HUES48 (cell line): ENCODE results near the gene RET.

Source experiments
- H3K27ac ChIP-seq: one replicate; pipeline ENCODE4 v1.7.0; 2013; ENCODE audit warnings: low read depth, low read length, inconsistent platforms
- H3K27me3 ChIP-seq: 2 replicates; pipeline ENCODE4 v1.6.1; 2013; ENCODE audit warnings: mild to moderate bottlenecking, low read length; ENCODE audit not compliant: control insufficient read depth, insufficient read depth
- H3K36me3 ChIP-seq: 2 replicates; pipeline ENCODE4 v1.6.1; 2013; ENCODE audit warnings: low read length; ENCODE audit not compliant: control insufficient read depth, insufficient read depth
- H3K4me1 ChIP-seq: 2 replicates; pipeline ENCODE4 v1.6.1; 2013; ENCODE audit warnings: mild to moderate bottlenecking, low read length; ENCODE audit not compliant: control insufficient read depth, insufficient read depth
- H3K4me3 ChIP-seq: 2 replicates; pipeline ENCODE4 v1.5.1; 2013; ENCODE audit warnings: mild to moderate bottlenecking, low read depth, low read length
- H3K9ac ChIP-seq: 2 replicates; pipeline ENCODE4 v1.6.1; 2013; ENCODE audit warnings: mild to moderate bottlenecking, low read depth, low read length, moderate library complexity
- H3K9me3 ChIP-seq: 2 replicates; pipeline ENCODE4 v1.6.1; 2013; ENCODE audit warnings: low read length; ENCODE audit not compliant: control insufficient read depth, insufficient read depth

RET gene

DNA sequence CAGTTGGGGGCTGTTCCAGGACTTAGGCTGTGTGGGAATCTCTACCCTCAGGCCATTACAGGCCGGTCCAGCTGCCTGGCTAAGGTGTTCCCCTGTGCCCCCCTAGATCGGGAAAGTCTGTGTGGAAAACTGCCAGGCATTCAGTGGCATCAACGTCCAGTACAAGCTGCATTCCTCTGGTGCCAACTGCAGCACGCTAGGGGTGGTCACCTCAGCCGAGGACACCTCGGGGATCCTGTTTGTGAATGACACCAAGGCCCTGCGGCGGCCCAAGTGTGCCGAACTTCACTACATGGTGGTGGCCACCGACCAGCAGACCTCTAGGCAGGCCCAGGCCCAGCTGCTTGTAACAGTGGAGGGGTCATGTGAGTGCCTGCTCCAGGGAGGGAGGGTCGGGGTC, 34.2 kb downstream of the RET start:
- H3K9me3 ChIP-seq: no peaks in the 10 kb centered on the region
- no peaks in the 10 kb centered on the region for H3K36me3 ChIP-seq
- H3K4me3 ChIP-seq: no peak overlapping the region
- H3K4me1 ChIP-seq: no peaks in the 10 kb centered on the region
- H3K27ac ChIP-seq: no peak overlapping the region
- no peak overlapping the region for H3K9ac ChIP-seq
- H3K27me3 ChIP-seq: no peaks in the 10 kb centered on the region

DNA sequence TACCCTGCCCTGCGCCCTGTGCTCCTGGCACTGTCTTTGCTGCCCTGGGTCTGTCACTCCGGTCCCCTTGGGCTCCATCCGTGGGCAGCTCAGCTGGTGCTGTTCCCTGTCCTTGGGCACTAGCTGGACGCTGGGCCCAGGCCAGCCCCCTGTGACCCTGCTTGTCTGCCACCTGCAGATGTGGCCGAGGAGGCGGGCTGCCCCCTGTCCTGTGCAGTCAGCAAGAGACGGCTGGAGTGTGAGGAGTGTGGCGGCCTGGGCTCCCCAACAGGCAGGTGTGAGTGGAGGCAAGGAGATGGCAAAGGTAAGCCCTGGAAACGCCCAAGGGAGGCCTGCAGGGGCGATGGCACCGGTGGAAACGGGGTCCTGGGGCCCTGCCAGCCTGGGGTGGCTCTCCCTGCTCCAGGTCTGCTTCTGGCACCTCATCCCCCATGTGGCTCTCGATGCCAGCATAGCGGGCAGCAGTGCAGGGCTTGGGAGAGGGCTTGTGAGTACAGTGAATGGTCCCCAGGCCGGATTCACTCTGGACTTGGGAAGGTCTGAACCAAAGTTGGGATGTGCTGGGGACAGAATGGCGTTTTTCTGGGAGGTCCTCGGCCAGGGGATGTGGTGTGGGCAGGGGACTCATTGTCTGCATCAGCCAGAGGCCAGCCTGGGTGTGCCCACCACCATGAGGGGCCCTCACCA, 35.2 kb downstream of the RET start:
- Histone ChIP-seq H3K9me3 (no peaks in the 10 kb centered on the region), H3K27ac (no peak overlapping the region), H3K4me3 (no peak overlapping the region), H3K27me3 (no peaks in the 10 kb centered on the region), H3K36me3 (no peaks in the 10 kb centered on the region), H3K9ac (no peak overlapping the region), H3K4me1 (no peaks in the 10 kb centered on the region)

DNA sequence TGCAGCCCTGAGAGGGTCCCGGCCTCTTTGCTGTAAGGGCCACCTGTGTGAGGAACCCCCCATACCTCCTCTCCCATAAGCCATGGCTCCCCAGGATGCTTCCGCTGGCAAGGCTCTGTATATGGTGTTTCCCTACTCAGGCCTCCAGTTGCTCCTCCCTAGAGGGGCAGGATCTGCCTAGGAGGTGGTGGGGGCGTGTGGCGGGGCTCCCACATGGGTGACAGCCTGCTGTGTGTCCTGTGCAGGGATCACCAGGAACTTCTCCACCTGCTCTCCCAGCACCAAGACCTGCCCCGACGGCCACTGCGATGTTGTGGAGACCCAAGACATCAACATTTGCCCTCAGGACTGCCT, 35.7 kb downstream of the RET start:
- no peak overlapping the region for H3K4me3 ChIP-seq
- no peaks in the 10 kb centered on the region for H3K27me3 ChIP-seq
- no peaks in the 10 kb centered on the region for H3K9me3 ChIP-seq
- no peaks in the 10 kb centered on the region for H3K36me3 ChIP-seq
- no peak overlapping the region for H3K27ac ChIP-seq
- no peak overlapping the region for H3K9ac ChIP-seq
- no peaks in the 10 kb centered on the region for H3K4me1 ChIP-seq

DNA sequence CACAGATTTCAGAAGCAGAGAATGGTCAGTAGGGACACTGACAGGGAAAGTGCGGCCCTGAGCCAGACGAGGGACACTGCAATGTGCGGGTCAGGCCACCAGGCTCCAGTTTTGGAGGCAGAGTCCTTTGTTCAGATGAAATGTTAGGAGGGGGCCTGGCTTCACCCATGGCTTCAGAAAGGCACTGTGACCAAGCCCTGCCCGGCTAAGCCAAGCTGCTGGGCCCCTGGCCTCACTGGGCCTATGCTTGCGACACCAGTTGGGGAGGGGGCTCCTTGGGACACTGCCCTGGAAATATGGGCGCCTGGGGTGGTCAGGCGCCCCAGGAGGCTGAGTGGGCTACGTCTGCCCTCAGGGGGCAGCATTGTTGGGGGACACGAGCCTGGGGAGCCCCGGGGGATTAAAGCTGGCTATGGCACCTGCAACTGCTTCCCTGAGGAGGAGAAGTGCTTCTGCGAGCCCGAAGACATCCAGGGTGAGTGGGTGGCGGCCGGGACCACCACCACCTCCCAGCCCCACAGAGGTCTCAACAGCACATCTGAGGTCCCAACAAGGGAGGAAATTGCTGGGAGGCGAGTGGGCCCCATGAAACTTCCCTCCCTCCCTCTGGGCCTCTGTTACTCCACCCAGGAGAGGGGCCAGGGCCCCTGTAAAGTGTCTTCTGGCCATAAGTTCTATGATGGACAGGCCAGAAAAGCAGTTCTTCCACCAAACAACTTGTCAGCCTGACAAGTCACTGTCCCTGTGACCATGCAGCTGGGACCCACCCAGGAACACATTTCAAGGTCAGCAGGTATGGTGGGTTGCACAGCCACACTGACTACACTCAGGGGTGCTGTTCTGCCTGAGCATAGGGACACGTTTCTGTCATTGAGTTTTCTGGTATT, 36.6 kb downstream of the RET start:
- H3K9me3 ChIP-seq: no peaks in the 10 kb centered on the region
- no peaks in the 10 kb centered on the region for H3K27me3 ChIP-seq
- no peak overlapping the region for H3K27ac ChIP-seq
- no peaks in the 10 kb centered on the region for H3K36me3 ChIP-seq
- no peak overlapping the region for H3K9ac ChIP-seq
- H3K4me3 ChIP-seq: no peak overlapping the region
- no peaks in the 10 kb centered on the region for H3K4me1 ChIP-seq

DNA sequence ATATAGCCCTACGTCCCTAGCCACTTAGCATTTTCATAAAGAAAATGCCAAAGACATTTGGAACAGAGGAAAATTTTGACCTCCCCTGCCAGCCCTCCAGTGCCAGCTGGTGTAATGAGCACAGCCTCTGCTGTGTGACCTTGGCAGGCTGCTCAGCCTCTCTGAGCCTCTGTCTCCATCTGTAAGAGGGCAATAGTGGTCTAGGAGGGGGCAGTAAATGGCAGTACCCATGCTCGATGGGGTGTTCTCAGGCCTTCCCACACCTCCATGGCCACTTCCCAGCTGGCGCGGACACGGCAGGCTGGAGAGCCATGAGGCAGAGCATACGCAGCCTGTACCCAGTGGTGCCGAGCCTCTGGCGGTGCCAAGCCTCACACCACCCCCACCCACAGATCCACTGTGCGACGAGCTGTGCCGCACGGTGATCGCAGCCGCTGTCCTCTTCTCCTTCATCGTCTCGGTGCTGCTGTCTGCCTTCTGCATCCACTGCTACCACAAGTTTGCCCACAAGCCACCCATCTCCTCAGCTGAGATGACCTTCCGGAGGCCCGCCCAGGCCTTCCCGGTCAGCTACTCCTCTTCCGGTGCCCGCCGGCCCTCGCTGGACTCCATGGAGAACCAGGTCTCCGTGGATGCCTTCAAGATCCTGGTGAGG, 37.3 kb downstream of the RET start:
- H3K4me3 ChIP-seq: no peak overlapping the region
- H3K27ac ChIP-seq: no peak overlapping the region
- no peaks in the 10 kb centered on the region for H3K36me3 ChIP-seq
- H3K27me3 ChIP-seq: no peaks in the 10 kb centered on the region
- no peaks in the 10 kb centered on the region for H3K9me3 ChIP-seq
- no peak overlapping the region for H3K9ac ChIP-seq
- no peaks in the 10 kb centered on the region for H3K4me1 ChIP-seq

DNA sequence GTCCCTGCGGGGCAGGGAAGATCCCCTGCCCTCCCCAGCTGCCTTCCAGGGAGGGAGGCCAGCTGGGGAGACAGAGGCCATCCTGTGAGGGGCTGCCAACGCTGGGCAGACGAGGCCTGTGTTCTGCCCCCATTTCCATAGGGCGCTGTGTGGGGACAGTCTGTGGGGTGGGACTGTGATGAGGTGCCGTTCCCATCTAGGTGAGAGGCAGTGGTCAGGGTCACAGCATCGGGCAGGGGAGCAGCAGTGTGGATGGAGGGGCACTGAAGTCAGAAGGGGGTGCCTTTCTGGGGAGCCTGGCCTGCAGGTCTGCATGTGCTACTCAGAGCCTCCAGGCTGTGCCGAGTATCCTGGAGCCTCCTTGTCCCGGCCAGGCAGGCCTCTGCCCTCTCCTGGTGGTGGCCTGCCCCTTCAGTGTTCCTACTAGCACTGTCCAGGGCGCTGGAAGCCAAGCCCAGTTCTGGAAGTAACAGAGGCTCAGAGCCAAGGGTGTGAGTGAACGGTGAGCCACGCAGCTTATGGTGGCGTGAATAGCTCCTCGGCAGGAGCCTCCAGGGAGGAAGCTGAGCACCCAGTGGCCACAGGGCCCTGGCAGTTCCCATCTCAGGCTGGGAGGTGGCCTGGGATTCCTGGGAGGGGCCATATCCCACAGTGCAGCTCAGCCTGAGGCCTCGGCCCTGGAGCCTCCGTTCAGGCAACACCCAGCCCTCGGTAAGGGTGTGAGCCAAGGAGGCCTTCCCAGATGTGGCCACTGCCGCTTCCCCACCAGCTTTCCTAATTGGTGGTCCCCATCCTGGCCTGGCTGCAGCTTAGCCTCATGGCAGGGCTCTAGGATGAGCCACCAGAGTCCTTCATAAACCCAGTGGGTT, 38.1 kb downstream of the RET start:
- H3K4me1 ChIP-seq: no peaks in the 10 kb centered on the region
- H3K36me3 ChIP-seq: no peaks in the 10 kb centered on the region
- H3K9ac ChIP-seq: no peak overlapping the region
- H3K4me3 ChIP-seq: no peak overlapping the region
- H3K9me3 ChIP-seq: no peaks in the 10 kb centered on the region
- H3K27ac ChIP-seq: no peak overlapping the region
- no peaks in the 10 kb centered on the region for H3K27me3 ChIP-seq

DNA sequence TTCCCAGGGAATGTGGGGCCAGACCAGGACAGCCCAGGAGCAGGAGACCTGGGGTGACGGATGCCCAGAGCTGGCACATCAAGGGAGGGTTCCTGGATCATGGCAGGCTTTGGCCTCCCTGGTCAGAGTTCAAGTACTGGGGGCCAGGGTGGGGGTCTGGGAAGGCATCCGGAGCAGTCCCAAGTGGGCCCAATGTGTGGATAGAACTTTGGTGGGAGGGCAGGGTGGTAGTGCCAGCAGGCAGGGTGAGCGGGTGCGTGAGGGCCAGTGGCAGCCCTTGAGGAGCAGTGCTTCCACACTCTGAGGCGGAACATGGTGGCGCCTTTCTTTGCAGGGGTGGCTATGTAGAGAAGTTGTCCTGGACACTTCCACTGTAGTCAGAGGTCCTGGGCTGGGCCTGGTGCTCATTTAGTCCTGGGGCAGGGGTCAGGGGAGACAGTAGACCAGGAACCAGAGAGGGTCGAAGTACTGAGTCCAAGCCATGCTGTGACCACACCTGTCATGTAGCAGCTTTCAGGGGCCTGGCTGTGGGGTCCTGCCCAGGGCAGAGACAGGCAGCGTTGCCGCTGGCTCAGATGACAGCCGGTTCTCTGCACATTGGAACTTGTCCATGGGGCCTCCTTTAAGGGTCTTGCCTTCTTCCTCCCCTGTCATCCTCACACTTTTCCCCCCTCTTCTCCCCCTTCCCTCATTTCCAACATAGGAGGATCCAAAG, 39.2 kb downstream of the RET start:
- H3K9ac ChIP-seq: no peak overlapping the region
- no peaks in the 10 kb centered on the region for H3K36me3 ChIP-seq
- no peaks in the 10 kb centered on the region for H3K9me3 ChIP-seq
- H3K4me1 ChIP-seq: no peaks in the 10 kb centered on the region
- no peak overlapping the region for H3K27ac ChIP-seq
- no peak overlapping the region for H3K4me3 ChIP-seq
- no peaks in the 10 kb centered on the region for H3K27me3 ChIP-seq

DNA sequence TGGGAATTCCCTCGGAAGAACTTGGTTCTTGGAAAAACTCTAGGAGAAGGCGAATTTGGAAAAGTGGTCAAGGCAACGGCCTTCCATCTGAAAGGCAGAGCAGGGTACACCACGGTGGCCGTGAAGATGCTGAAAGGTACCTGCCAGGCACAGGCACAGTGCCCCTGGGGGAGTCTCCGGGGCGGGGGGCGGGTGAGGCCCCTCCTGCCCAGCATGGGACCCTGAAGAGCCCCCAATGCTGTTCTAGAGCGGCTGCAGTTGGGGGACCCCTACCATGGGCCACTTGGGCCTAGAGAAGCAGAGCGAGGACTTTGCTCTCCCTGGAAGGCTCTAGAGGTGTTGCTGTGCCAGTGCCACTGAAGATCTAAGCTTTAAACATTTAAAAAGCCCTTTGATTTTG, 39.7 kb downstream of the RET start:
- H3K9ac ChIP-seq: no peak overlapping the region
- H3K27me3 ChIP-seq: no peaks in the 10 kb centered on the region
- H3K27ac ChIP-seq: no peak overlapping the region
- no peaks in the 10 kb centered on the region for H3K4me1 ChIP-seq
- no peak overlapping the region for H3K4me3 ChIP-seq
- H3K36me3 ChIP-seq: no peaks in the 10 kb centered on the region
- no peaks in the 10 kb centered on the region for H3K9me3 ChIP-seq

DNA sequence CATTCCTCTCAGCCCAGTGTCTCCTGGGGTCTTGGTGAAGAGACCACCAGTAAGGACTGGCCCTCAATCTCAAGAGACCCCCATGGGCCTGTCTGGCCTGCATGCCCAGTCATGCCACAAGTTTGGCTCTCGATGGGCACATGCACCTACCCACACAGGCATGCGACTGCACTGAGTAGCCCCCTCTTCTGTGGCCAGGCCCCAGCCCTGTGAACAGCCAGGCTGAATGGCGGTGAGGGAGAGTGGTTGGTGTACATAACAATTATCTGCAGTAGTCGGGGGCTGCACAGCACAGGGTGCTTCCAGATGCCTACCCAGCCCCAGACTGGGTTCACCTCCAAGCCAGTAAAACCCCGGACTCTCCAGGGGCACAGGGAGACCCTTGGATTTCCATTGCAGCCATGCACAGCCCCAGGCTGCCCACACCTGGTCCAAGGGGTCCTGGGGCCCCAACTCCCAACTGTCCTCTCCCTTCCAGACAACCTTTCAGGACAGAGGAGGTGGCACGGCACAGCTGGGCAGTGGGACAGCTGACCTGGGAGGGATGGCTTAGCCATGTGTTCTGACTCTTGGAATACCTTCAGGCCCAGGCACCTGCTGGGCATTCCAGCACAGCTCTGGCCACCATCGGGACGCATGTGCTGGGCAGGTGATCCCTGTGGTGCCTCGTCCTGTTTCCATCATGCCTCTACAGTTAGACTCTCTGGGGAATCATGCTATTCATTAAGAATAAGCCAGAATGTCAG, 40.3 kb downstream of the RET start:
- Histone ChIP-seq H3K27ac (no peak overlapping the region), H3K4me1 (no peaks in the 10 kb centered on the region), H3K4me3 (no peak overlapping the region), H3K9ac (no peak overlapping the region), H3K27me3 (no peaks in the 10 kb centered on the region), H3K9me3 (no peaks in the 10 kb centered on the region), H3K36me3 (no peaks in the 10 kb centered on the region)
